ENCODE data around the gene HIF1A. TPM values are rescaled to one million over a fixed set of nuclear protein-coding genes. Genes with fewer than 3 reads are reported as not detected.

Gene HIF1A
- total and polyA plus RNA-seq, 2 donors (not counting 3 experiments of a cell fraction or from before 2014, with no cell fraction given): 58.3 to 179 TPM

DNA sequence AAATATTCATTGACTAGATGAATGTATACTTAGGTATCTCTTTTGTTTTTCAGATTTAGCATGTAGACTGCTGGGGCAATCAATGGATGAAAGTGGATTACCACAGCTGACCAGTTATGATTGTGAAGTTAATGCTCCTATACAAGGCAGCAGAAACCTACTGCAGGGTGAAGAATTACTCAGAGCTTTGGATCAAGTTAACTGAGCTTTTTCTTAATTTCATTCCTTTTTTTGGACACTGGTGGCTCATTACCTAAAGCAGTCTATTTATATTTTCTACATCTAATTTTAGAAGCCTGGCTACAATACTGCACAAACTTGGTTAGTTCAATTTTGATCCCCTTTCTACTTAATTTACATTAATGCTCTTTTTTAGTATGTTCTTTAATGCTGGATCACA is 51.6 kb downstream of the HIF1A start:
- Histone ChIP-seq H3K36me3 (ENCODE audit: control insufficient read depth in 2 of 2, extremely low read depth in 1 of 2, insufficient read depth in 2 of 2, low read length in 2 of 2) (peaks cover 10 to 32% of the 10 kb centered on the region in 2 experiments), H3K4me3 (replicated peaks in 1 of 3; ENCODE audit: insufficient read depth in 1 of 3, low read depth in 1 of 3, low read length in 3 of 3) (peak overlapping the region in 1 of 3 experiments; percentile 47), H3K27me3 (ENCODE audit: control insufficient read depth in 2 of 2, insufficient read depth in 2 of 2, low read length in 2 of 2) (no peaks in the 10 kb centered on the region), H3K4me1 (ENCODE audit: control insufficient read depth, extremely low read depth, insufficient read depth, low read length) (peaks cover 19% of the 10 kb centered on the region), H4K20me1 (replicated peaks; ENCODE audit: control insufficient read depth, extremely low read depth, insufficient read depth, low read length) (peaks cover 2% of the 10 kb centered on the region), H3K79me2 (ENCODE audit: control insufficient read depth, insufficient read depth, low read length) (peaks cover 75% of the 10 kb centered on the region), H3K9me3 (replicated peaks; ENCODE audit: control insufficient read depth, insufficient read depth, low read length) (no peaks in the 10 kb centered on the region), H3K9ac (replicated peaks; ENCODE audit: extremely low read depth, insufficient read depth, low read length) (no peak overlapping the region), H2AFZ (ENCODE audit: low read depth, low read length) (no peak overlapping the region), H3K4me2 (ENCODE audit: insufficient read depth, low read length) (peak overlapping the region; percentile 91), H3K27ac (ENCODE audit: insufficient read depth, low read depth, low read length) (no peak overlapping the region), H3K9me1 (replicated peaks; ENCODE audit: control insufficient read depth, extremely low read depth, insufficient read depth, low read length) (no peaks in the 10 kb centered on the region)
- no TSS peak for BruUV-seq (replicated peaks)
- FAIRE-seq (no peak), DNase-seq (ENCODE audit: low read depth, low spot score) (no peak)
- ChIA-PET POLR2A (interaction anchor here (0.7 kb wide), 1 partner anchor 148 kb away, joined by 4 read pairs; no protein-coding TSS in a partner anchor), CTCF (interaction anchor here (0.9 to 2.3 kb wide), 4 partner anchors 15 to 90 kb away, joined by 4 to 13 read pairs (median 7); partner anchors contain the start of gene SNAPC1)
- dilution Hi-C loops (cut with MboI; ENCODE audit: extremely low pct_ligation_motif_present, low sequenced_read_pairs) (loop anchor here (25.0 kb wide), 1 partner anchor 285 kb away; no protein-coding TSS in a partner anchor), intact Hi-C loops (cut with micrococcal nuclease) (no loop called here)
- no peak for TF ChIP-seq GATA2 (IDR thresholded peaks at IDR 0.05; ENCODE audit: insufficient read depth, insufficient read length, low read depth, low read length)
- no peak for TF ChIP-seq MAX (IDR thresholded peaks at IDR 0.05; ENCODE audit: insufficient read depth, insufficient read length)
- TF ChIP-seq POLR2A (IDR thresholded peaks at IDR 0.05; ENCODE audit: low read depth, low read length): no peak
- TF ChIP-seq EZH2 (IDR thresholded peaks at IDR 0.05; ENCODE audit: borderline replicate concordance, low read depth, low read length, severe bottlenecking): no peak
- no peak for TF ChIP-seq MYC (IDR thresholded peaks at IDR 0.05; ENCODE audit: low read depth, low read length)
- TF ChIP-seq POLR2AphosphoS5 (IDR thresholded peaks at IDR 0.05; ENCODE audit: insufficient read depth, low read depth, low read length): no peak
- TF ChIP-seq FOS (IDR thresholded peaks at IDR 0.05; ENCODE audit: borderline replicate concordance, insufficient read depth, low read length): no peak
- TF ChIP-seq CTCF (IDR thresholded peaks at IDR 0.05; ENCODE audit: extremely low read depth in 1 of 2, insufficient read depth in 1 of 2, low read depth in 1 of 2, low read length in 2 of 2): no peak
- TF ChIP-seq JUN (IDR thresholded peaks at IDR 0.05; ENCODE audit: borderline replicate concordance, insufficient read depth, insufficient read length, low read depth): no peak
